GM19372 (cell line): ENCODE measurements around the gene WNT10A.
"Not testable (repeated sequence)": the region's sequence is repeated elsewhere in the genome, so short reads cannot be mapped to it uniquely, and the experiment has no call there.

Source experiments
- ATAC-seq: cut with Tn5 transposase; IDR thresholded peaks from one replicate; pipeline ENCODE4 v1.9.1; 2021; ENCODE audit warnings: mild to moderate bottlenecking, low read depth, moderate library complexity; ENCODE audit not compliant: unreplicated experiment

WNT10A gene

GRCh38 chr2:218880102-218880858, at the start of gene WNT10A:
WNT10A (plus strand) TSS chr2:218880852; CDS start chr2:218880996, 144 bp downstream.
- peak; percentile 74 for ATAC-seq

- ATAC-seq = no peak
Observed at GRCh38 chr2:218831378-218831990, 49.2 kb upstream of the WNT10A start, which contains the start of gene PRKAG3. PRKAG3 (minus strand) TSS chr2:218831803.

- ATAC-seq = no peak
Observed at GRCh38 chr2:218832081-218832480, 48.6 kb upstream of the WNT10A start.

- no peak for ATAC-seq
Observed at GRCh38 chr2:218832520-218832919, 48.1 kb upstream of the WNT10A start.

GRCh38 chr2:218833023-218833609, 47.5 kb upstream of the WNT10A start:
- no peak for ATAC-seq

GRCh38 chr2:218834685-218835084, 46.0 kb upstream of the WNT10A start:
- ATAC-seq = no peak

GRCh38 chr2:218837495-218837894, 43.2 kb upstream of the WNT10A start:
- ATAC-seq = no peak

- ATAC-seq = no peak
Observed at GRCh38 chr2:218839430-218839829, 41.2 kb upstream of the WNT10A start.

- ATAC-seq = no peak
Observed at GRCh38 chr2:218839888-218840287, 40.8 kb upstream of the WNT10A start.

- not testable (repeated sequence) for ATAC-seq
Observed at GRCh38 chr2:218844334-218844733, 36.3 kb upstream of the WNT10A start.

- ATAC-seq = not testable (repeated sequence)
Observed at GRCh38 chr2:218846963-218847362, 33.7 kb upstream of the WNT10A start.

GRCh38 chr2:218849721-218850120, 30.9 kb upstream of the WNT10A start:
- ATAC-seq = no peak

- no peak for ATAC-seq
Observed at GRCh38 chr2:218850796-218851195, 29.9 kb upstream of the WNT10A start.

- ATAC-seq = no peak
Observed at GRCh38 chr2:218851286-218851685, 29.4 kb upstream of the WNT10A start.

GRCh38 chr2:218852911-218853667, 27.6 kb upstream of the WNT10A start:
- ATAC-seq = no peak

- ATAC-seq = no peak
Observed at GRCh38 chr2:218853766-218854165, 26.9 kb upstream of the WNT10A start.

GRCh38 chr2:218854860-218855259, 25.8 kb upstream of the WNT10A start:
- ATAC-seq = no peak

- no peak for ATAC-seq
Observed at GRCh38 chr2:218855305-218856166, 25.1 kb upstream of the WNT10A start.

- ATAC-seq = no peak
Observed at GRCh38 chr2:218856167-218856895, 24.3 kb upstream of the WNT10A start.
